Stimulated activated CD8-positive, alpha-beta memory T cell treated with anti-CD3 and anti-CD28 coated beads, Interleukin-12 subunit alpha, Interleukin-12 subunit beta, amount 100 ng/mL, for 24 hours (primary cell): Measurements from ENCODE around the gene EFNA3.
"Not testable (repeated sequence)": the region's sequence is repeated elsewhere in the genome, so short reads cannot be mapped to it uniquely, and the experiment has no call there.

Experiments used
- DNase-seq: peaks from one replicate; pipeline ENCODE4 v3.0.0-alpha.2; 2020; ENCODE audit errors: extremely low read depth

EFNA3 gene

DNA sequence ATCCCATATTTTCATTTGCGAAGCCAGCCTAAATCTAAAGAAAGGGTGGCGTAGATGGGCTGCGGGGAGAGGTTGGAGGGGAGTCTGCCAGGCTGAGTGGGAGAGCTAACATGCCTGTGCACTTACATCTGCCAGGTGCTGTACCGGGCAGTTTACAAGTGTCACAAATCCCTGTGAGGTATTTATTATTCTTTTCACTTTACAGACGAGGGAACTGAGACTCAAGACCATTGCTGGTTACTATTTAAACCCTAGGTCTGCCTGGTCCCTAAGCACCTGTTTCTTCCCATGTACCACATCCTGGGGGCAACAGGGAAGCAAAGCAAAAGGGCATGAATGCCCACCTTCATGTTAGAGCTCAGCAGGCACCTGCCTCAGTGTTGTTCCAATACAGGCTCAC is 29.7 kb downstream of the EFNA3 start:
- DNase-seq: no peak

DNA sequence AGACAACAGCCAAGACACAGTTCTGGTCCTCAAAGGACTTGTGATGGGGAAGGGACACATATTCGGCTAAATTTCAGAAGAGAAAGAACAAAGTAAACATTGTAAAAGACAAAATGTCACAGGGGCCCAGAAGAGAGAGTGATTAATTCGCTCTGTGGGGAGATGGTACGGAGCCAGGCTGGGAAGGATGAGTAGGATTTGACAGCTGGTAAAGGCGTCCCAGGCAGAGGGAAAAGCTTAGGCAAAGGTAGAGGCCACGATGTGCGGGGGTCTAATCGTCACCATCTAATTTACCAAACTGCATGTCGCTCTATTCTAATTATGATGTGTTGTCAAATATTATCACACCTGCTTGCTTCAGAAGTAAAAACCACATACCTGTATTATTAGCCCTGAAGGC is 31.7 kb downstream of the EFNA3 start:
- DNase-seq: no peak

DNA sequence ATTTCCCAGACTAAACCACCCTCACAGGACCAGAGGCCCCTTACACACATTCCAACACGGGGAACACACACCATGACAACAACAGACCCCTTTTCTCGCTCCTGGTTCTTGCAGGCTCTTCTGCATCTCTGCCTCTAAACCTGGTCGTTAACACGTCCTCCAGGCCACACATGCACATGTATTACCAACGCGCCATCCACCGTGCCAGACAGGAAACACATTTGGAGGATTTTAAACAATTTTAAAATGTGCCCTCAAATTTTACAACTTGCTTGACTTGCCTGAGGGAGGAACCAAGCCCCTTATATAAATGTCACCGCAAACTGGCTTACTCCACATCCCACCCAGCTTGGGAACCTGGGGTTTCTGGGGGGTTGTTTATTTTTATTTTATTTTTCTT is 32.2 kb downstream of the EFNA3 start:
- DNase-seq: no peak

DNA sequence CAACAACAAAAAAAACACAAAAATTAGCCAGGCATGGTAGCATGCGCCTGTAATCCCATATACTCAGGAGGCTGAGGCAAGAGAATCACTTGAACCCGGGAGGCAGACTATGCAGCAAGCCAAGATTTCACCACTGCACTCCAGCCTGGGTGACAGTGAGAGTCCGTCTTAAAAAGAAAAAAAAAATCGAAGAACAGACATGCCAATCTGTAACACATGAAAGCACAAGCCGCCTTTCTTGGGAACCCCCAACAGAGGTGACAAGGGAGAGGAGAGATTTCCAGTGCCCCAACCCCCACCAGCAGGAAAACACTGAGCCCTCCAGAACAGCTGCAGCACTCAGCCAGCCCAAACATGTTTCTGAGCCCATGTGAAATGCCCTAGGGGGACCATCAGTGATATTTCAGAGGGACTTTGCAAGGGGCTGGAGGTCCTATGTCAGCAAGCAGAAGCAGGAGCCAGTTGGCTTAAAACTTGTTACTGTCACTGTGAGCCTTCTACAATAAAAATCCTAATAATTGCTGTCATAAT is 34.9 kb downstream of the EFNA3 start:
- no peak for DNase-seq

DNA sequence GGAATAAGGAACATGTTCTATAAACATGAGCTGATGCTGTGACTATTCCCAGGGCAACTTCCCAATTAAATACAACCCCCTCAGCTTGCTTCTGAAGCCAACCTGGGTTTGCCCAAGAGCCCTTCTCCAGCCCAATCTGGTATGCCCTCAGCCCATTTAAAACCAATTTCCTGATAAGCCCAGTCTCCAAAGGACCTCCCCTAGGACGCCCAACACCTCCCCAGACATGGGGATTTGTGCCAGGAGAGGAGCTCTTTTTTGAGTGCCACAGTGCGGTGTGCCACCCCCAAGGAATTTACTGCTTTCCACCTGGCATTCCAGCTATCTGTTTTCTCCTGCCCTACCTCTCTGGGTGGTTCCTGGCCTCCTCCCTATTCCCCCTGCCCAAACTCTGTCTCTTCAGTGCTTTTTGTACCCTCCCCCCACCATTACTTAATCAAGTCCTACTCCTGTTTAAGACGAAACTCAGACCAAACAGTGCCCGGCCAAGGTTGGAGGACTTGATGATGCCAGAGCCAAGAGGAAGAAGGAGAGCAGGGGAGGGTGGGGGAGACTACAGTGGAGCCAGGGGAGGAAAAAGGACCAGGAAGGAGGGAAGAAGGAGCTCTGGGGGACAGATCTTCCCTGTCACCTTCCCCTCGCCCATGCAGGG is 37.6 kb downstream of the EFNA3 start:
- DNase-seq: no peak

DNA sequence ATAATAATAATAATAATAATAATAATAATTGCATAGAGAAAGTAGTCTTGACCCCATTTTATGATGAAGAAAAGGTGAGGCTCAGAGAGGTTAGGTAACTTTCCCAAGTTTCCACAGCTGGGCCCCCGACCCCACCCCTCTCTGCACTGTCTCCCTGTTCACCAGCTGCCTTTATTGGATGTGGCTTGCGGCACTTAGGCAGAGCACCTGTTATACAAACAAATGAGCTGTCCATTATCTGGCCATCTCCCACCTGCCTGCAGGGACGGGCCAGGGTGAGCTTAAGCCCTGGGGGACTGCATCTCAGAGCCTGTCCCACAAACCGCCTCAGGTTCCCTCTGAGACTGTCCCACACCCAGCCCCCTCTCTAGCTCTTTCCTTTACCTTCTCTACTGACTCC is 39.0 kb downstream of the EFNA3 start:
- no peak for DNase-seq

DNA sequence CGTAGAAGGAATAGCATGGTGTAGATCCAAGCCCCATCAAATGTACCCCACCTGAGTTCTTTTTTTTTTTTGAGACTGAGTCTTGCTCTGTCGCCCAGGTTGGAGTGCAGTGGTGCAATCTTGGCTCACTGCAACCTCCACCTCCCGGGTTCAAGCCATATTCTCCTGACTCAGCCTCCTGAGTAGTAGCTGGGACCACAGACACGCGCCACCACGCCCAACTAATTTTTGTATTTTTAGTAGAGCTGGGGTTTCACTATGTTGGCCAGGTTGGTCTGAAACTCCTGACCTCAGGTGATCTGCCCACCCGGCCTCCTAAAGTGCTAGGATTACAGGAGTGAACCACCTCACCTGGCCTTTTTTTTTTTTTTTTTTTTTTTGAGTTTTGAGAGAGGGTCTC is 39.5 kb downstream of the EFNA3 start:
- DNase-seq: not testable (repeated sequence)

DNA sequence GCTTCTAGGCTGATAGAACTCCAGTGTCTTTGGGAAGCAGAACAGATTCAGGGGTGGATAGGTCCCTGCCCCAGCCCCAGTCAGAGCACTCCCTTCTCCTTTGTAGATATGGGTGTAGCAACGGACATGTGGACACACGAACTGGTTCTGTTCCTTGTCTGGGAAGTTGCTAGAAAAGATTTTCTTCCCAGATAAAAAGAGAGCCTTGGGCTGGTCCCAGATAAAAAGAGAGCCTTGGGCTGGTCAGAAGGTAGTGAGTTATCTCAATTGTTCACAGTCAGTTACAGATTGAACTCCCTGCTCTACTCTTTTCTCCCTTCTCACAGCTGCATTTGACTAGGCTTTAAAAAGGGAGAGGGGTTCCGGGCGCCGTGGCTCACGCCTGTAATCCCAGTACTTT is 41.6 kb downstream of the EFNA3 start:
- no peak for DNase-seq

DNA sequence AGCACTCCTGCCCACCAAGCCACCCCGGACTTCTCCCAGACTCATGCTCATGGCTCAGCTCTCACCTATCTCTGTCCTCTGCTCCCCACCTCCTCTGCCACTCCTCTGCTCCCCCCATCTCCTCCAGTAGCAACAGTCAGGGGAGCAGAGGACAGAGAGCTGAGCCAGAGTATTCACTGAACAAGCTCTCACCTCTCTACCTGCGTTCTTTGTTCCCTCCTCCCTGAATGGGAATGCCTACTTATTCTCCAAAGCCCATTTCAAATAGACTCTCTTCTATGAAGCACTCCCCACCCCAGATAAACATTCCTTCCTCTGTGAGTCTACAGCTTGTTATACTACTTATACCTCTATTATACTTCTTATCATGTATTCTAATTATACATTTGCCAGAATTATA is 42.6 kb downstream of the EFNA3 start:
- DNase-seq: no peak

DNA sequence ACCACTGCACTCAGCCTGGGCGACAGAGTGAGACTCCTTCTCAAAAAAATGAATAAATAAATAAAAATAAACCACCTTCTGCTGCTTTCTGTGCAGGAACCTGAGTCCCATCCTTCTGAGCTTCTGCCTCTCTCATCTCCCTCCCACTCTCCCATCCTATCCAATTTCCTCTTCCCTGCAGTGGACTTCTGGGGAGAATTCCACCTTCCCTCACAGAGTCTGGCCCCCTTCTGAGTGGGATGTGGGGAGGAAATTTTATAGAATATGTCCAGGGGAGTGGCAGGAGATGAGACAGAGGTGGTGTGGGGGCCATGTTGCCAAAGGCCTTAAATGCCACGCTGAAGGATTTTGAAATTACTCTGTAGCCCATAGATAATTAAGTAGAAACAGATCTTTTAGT is 43.7 kb downstream of the EFNA3 start:
- DNase-seq: no peak

DNA sequence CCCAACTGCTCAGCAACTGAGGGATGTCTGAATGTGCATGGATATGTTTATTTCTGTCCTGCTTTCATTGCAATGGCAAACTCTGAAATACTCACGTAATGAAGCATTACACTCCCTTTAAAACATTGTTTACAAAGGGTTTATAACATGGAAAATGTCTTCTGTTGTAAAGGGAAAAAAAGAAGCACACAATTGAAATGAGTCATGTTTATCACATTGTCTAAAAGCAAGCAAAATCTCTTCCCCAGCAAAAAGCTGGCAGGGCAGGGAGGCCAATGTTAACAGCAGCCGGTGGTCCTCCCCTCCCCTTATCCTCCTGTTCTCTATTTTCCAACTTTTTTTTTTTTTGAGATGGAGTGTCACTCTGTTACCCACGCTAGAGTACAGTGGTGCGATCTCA is 45.2 kb downstream of the EFNA3 start:
- no peak for DNase-seq

DNA sequence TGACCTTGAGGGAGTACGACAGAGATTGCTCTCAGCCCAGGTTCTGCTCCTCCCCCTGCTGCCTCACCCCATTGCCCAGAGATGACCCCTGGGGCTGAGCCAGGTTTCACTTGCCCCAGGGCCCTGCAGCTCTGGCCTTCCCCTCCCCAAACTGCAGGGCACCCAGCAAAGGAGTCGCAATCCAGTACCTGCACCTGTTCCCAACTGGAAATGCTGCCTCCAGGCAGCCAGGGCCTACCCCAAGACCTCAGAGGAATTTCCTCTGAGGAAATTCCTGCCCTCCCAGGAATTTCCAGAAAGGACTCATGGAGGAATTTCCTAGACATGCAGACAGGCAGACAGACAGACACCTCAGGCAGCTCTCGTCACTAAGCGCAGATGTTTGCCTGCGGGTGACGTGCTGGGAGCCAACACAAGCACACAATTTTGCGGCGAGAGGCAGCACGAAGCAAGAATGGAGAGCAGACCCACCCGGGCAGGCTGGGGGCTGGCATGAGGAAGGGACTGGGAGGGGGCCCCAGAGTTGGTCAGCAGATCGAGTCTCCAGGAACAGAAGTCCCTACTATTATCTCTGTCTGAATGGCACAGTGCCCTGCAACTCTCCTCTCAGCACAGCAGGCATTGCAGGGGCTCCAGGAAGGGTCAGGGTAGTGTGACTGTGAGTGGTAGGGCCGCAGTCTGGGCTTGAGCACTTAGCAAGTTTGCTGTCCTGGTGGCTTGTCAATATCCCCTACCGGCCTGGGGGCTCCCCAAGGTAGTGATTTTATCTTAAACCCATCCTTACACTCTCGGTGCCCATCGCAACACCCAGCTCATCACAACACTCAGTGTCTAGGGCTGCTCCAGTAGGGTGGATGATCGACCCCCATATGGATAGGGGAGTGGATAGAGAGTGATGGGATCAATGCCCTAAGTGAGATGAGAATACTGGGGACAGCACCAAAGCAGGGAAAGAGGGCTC is 46.1 kb downstream of the EFNA3 start:
- DNase-seq: no peak

DNA sequence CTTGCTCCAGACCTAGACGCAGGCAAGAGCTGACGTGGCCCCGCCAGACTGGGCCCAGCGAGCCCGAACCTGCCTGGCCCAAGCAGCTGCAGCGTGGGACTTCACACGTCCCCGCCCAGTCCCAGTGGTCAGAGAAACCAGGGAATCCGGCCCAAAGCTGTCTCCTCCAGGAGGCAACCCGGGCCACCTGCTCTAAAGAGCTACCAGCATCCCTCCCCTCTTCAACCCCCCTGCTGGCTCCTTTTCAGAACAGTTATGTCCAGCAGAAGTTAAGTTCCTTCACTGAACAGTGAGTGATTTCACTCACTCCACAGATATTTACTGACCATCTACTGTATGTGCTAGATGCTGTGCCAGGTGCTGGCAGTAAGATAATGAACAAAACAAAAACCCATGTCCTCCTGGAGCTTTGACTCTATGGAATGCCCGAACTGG is 46.9 kb downstream of the EFNA3 start:
- DNase-seq: no peak

DNA sequence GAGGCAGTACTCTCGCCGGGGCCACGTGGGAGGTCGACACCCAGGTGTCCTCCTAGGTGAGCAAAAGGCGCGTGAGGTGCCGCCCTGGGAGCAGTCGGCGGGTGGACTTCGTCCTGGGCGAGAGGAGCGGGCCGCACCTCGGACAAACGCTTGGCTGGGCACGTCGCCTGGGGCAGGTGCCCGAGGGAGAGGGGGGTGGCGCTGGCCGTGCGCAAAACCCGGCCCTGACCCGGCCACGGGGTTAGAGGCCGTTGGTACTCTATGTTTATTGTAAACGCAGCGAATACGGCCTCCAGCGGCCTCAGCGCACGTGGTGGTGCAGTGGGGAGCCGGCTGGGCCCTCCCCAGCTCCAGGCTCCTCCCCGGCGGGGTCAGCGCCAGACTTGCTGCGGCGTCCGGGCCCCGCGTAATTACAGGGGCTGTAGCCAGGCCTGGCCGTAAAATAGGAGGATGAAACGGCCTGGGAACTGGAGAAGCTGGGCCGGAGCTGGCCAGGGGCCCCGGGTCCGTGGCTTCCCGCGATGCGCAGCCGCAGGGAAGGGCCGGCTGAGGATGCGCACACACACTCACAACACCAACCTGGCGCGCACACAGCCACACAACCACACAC is 47.4 kb downstream of the EFNA3 start:
- DNase-seq: no peak

DNA sequence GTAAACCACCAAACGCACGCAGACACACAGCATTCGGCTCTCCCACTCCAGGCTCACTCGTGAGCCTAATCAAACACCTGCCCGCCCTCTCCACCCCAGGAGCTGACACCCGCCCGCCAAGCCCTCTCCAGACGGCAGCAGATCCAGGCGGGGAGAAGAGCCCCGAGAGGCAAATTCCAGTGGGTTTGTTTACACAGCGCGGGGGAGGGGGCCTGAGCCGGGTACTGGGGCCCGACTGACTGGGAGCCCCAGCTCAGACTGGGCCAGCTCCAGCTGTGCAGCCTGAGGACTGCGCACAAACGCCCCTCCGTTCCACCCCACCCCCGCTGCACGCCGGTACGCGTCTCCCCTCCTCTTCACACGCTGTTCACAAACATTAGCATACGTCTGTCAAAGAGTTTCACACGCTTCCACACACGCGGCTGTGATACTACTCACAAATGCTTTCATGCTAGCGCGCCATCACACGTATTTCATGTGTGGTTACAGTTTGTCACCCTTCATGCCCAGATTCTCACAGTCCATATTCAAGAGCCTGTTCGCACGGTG is 48.0 kb downstream of the EFNA3 start:
- DNase-seq: no peak

DNA sequence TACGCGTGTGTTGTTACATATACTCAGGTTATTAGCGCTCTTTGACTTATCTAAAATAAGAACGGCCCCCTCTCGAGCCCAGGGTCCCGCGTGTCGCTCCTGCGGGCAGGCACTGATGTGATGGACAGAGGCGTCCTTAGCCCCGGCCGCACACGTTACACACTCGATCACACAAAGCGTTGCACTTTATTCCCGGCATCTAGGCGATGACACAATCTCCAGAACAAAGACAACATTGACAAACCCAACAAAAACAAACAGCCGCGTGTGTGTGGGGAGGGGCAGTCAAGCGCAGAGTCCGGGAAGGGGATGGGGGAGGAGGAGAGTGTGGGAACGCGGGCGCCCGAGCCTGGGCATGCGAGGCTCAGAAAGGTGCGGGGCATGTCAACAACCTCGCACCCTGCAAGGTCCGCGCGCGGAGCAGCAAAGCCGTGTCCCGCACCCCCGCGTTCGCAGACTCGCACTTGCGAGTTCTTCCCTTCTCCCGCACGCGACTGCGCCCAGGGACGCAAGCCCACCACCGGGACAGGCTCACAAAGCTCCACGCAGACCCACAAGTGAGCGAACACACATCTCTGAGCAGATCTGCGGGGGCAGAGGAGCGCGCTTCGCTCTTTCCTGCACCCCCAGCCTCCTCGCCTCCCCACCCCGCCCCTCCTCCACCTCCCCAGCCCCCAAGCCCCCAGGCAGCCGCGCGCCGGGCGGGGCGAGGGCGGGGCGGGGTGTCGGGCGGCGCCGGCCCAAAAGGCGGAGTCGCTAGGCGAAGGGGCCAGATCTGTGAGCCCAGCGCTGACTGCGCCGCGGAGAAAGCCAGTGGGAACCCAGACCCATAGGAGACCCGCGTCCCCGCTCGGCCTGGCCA is 48.7 kb downstream of the EFNA3 start, which contains the start of gene EFNA1:
Gene EFNA1, plus strand, starts transcription at position 772 of the 862 bp plus-strand sequence. CDS start 102 bp downstream, outside the sequence.
- no peak for DNase-seq

DNA sequence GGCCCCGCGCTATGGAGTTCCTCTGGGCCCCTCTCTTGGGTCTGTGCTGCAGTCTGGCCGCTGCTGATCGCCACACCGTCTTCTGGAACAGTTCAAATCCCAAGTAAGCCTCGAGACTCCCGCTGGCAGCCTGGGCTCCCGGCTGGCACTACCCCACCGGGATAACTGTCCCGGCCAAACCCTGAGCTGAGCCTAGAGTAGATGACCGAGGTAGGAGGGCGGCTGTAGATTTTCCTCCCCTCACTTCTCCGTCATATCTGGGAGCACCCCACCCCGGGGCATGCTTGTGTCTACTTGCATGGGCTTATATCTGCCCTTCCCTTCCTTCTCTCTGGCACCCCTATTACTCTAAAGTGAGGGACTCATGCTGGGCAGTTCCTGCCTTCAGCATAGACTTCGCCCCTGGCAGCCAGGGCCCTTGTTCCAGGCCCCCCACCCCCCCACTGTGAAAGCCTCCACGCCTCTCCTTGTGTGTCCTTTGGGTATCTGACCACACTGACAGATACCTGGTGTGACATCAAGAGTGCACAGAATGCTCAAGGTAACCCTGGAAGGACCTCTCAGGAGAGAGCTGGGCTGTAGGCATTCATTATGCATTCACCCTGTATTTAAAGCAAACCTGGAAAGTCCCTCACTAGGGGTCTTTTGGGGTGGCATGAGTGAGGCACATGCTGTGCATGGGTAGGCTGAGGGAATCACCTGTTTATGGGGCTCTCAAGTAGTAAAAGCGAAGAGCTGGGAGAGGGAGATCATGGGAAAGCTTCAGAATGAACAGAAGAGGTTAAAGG is 49.5 kb downstream of the EFNA3 start:
- no peak for DNase-seq

DNA sequence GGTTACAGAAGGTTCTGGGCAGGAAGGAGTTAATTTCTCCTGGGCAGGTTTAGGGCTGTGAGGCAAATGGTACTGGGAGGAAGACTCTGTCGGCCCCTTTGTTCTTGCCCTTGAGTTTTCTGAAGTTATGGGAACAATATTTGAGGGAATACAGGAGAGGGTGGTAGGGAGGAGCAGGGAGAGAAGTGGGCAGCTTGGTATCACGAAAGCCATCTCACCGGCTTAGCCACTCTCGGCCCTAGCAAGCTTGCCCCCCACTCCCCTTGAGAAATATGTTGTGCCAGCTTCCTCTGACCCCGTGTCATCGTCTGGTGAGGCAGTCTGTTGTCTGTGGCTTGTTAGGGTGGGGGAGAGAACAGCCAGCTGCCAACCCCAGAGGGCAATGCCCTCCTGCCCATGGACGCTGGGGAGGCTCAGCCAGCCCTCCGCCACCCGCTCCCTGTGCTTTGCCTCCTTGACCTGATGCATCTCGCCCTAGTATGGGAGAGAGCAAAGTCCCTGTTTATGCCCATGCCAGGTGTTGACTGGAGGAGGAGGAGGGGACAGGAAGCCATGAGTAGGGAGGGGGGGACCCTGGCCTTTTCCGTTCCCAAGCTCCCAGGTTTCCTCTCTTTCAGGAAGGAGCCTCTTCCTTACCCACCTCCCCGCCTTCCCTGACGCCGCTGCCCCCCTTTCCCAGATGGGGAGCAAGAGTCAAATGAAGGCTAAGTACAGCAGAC is 50.3 kb downstream of the EFNA3 start:
- DNase-seq: no peak

DNA sequence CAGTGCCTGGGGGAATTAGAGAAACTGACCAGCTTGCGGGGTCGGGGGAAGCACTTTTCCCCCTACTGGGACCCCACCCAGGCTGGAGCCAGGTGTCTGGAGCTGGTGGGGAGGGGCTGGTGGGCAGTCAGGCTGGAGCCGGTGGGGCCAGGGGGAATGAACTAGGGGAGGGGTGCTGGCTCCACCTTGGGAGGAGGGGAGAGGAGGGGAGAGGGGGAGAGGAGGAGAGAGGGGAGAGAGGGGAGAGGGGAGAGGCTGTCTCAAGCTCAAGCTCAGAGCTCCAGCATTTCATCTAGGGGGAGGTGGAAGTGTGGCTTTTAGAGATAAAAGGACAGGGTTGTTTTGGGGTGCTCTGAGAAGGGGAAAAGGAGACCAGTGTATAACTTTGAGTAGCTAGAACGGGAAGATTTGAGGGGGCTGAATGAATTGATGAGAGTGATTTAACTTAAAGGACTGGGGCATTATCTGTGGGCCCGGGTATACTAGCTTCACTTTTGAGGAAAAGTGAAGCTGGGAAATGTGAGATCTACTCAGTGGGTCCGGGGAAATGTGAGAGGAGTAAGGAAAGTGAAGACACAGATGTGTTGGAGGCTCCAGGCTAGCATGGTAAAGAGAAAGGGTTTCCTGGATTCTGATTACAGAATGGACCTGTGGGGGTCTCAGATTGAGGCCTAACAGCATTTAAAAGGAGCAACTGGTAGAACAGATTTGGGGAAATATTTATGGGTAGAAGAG is 51.8 kb downstream of the EFNA3 start:
- no peak for DNase-seq
